GM18951 (cell line): Measurements from ENCODE around the gene CASKIN2.
"Not testable (repeated sequence)": the region's sequence is repeated elsewhere in the genome, so short reads cannot be mapped to it uniquely, and the experiment has no call there.

Experiments
- POLR2A ChIP-seq: IDR thresholded peaks from 4 replicates; pipeline ENCODE4 v1.6.1; 2011; ENCODE audit warnings: mild to moderate bottlenecking; ENCODE audit not compliant: insufficient read length, insufficient read depth; ENCODE audit errors: extremely low read depth
- in situ Hi-C: fragments of 300-500 bp; cut with MboI; formaldehyde crosslinking; loops from one replicate; pipeline ENCODE4 v1.12.0; 2022; ENCODE audit warnings: low sequenced_read_pairs, mixed read lengths, inconsistent platforms; ENCODE audit not compliant: unreplicated experiment

The CASKIN2 gene

DNA sequence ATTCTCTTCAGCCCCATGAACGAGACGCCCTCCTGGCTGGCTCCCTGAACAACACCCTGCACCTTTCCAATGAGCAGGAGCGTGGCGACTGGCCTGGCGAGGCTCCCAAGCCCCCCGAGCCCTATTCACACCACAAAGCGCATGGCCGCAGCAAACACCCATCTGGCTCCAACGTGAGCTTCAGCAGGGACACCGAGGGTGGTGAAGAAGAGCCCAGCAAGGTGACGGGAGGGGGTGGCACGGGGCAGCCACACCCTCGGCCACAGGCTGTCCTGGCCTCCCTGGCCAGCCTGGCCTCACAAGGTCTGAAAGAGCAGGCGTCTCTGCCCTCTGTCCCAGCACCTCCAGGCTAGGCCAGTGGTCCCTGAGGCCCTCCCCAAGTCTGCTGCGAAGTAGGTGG lies 23.7 kb downstream of the CASKIN2 start:
- in situ Hi-C loops = no loop called here
- TF ChIP-seq POLR2A = no peak

GRCh38 chr17:75490953-75491649 lies 24.2 kb downstream of the CASKIN2 start:
- in situ Hi-C loops = no loop called here
- TF ChIP-seq POLR2A = no peak

- no peak for TF ChIP-seq POLR2A
- in situ Hi-C loops = no loop called here
These were observed 25.1 kb downstream of the CASKIN2 start for GRCh38 chr17:75490173-75490743.

- in situ Hi-C loops = no loop called here
- no peak for TF ChIP-seq POLR2A
These were observed 25.8 kb downstream of the CASKIN2 start for GRCh38 chr17:75489511-75489955.

DNA sequence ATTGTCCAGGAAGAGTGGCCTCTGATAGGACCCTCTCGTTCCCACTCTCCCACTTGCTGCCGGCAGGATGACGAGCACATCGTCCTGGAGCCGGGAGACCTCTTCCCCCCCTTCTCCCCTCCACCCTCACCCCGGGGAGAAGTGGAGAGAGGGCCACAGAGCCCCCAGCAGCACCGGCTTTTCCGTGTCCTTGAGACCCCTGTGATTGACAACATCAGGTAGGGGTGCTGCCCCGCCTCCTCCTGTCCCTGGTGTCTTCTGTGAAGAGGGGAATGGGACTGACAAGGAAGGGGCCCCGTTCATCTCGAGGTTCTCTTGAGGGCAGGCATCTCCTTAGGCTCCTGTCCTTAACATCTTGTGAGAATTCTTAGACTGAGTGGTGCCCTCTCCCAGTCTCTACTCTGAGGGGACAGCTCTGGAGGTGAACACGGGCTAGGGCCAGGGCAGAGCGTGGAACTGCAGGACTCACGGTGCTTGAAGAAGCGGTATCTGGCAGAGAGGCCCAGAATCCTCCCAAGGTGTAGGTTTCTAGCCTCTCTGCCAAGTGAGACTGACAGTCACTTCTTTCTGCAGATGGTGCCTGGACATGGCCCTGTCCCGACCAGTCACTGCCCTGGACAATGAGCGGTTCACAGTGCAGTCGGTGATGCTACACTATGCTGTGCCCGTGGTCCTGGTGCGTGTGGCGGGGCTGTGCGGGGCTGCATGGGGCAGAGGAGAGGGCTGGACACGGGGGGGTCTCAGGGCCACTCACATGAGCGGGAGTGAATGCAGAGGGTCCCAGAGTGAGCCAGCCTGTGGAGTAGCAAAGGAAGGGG lies 26.4 kb downstream of the CASKIN2 start:
- TF ChIP-seq POLR2A = no peak
- in situ Hi-C loops = no loop called here

- in situ Hi-C loops = no loop called here
These were observed 27.8 kb downstream of the CASKIN2 start for GRCh38 chr17:75487351-75488070.

DNA sequence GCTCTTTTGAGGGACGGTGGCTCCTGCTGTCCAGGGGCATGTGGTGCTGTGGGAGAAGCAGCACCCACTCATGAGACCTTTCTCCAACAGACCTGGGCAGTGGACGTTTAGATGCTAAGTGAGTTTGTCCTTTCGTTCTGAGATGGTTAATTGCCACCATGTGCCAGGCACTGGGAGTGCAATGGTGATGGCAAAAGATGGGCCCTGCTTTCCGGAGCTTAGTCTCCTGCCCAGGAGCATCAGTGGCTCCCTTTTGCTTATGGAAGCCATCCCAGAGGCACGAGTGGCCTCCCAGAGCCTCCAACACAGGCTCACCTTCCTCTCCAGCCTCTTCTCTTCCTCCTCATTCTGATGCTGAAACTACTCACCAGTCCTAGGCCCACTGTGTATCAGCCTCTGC lies 28.4 kb downstream of the CASKIN2 start:
- TF ChIP-seq POLR2A = no peak
- in situ Hi-C loops = no loop called here

More at GRCh38 chr17:75487351-75488070, 27.8 kb downstream of the CASKIN2 start:
- no peak for TF ChIP-seq POLR2A

GRCh38 chr17:75486151-75486550 lies 29.2 kb downstream of the CASKIN2 start:
- no peak for TF ChIP-seq POLR2A
- in situ Hi-C loops = no loop called here

GRCh38 chr17:75485688-75486087 lies 29.6 kb downstream of the CASKIN2 start:
- in situ Hi-C loops = no loop called here
- no peak for TF ChIP-seq POLR2A

GRCh38 chr17:75482098-75482942 lies 33.0 kb downstream of the CASKIN2 start:
- in situ Hi-C loops = no loop called here
- TF ChIP-seq POLR2A = no peak

- TF ChIP-seq POLR2A = no peak
- in situ Hi-C loops = no loop called here
These were observed 33.9 kb downstream of the CASKIN2 start for GRCh38 chr17:75481194-75482068.

- in situ Hi-C loops = no loop called here
- no peak for TF ChIP-seq POLR2A
These were observed 35.1 kb downstream of the CASKIN2 start for GRCh38 chr17:75480281-75480680.

GRCh38 chr17:75478508-75478907 lies 36.8 kb downstream of the CASKIN2 start:
- no peak for TF ChIP-seq POLR2A
- in situ Hi-C loops = no loop called here

- in situ Hi-C loops = not testable (repeated sequence)
These were observed 37.9 kb downstream of the CASKIN2 start for GRCh38 chr17:75477490-75477862.
